IMR-90 (cell line): ENCODE results near the gene PAN3. TPM values are rescaled to one million over a fixed set of nuclear protein-coding genes. Genes with fewer than 3 reads are reported as not detected.

ENCODE experiments used
- ATAC-seq: fragments of 200-7000 bp; cut with Tn5 transposase; 2 replicates; pipeline ENCODE4 v1.9.1; 2020; ENCODE audit warnings: low read depth, mild to moderate bottlenecking, moderate library complexity
- BruUV-seq: library from RNA; stranded (reverse); fragments of 400-500 nt; replicated peaks from 2 replicates; lab custom pipeline; 2021; lab: Mats Ljungman, UMichigan
- CTCF ChIA-PET: fragments of 300-600 bp; formaldehyde crosslinking; extraction: SDS; loops from one replicate; lab custom pipeline; 2021; ENCODE audit warnings: antibody characterized with exemption; lab: Yijun Ruan, JAX
- POLR2A ChIA-PET: fragments of 300-600 bp; sonication (Branson Sonifier 250); formaldehyde crosslinking; loops from one replicate; lab custom pipeline; 2022; ENCODE audit warnings: antibody characterized with exemption; ENCODE audit not compliant: unreplicated experiment; lab: Charles Lee
- DNase-seq: peaks from one replicate; pipeline ENCODE4 v3.0.0; 2013
- H2AFZ ChIP-seq: replicated peaks from 2 replicates; pipeline ENCODE3; 2013; ENCODE audit warnings: low read length, mild to moderate bottlenecking; ENCODE audit not compliant: poor library complexity
- H2AK5ac ChIP-seq: 2 replicates; pipeline ENCODE4 v1.6.1; 2013; ENCODE audit warnings: low read depth, low read length, inconsistent platforms
- H2AK9ac ChIP-seq: replicated peaks from 2 replicates; pipeline ENCODE3; 2013; ENCODE audit warnings: mild to moderate bottlenecking, low read depth, low read length, moderate library complexity; ENCODE audit not compliant: poor library complexity
- H2BK120ac ChIP-seq: 2 replicates; pipeline ENCODE4 v1.6.1; 2013; ENCODE audit warnings: low read depth, low read length, inconsistent platforms
- H2BK15ac ChIP-seq: 3 replicates; pipeline ENCODE4 v1.6.1; 2013; ENCODE audit warnings: low read depth, low read length, inconsistent platforms
- H2BK20ac ChIP-seq: 2 replicates; pipeline ENCODE4 v1.6.1; 2013; ENCODE audit warnings: low read depth, mild to moderate bottlenecking, inconsistent platforms, low read length, moderate library complexity
- H2BK5ac ChIP-seq: 2 replicates; pipeline ENCODE4 v1.6.1; 2013; ENCODE audit warnings: mild to moderate bottlenecking, low read depth, low read length, inconsistent platforms; ENCODE audit not compliant: poor library complexity, severe bottlenecking
- H3K14ac ChIP-seq: replicated peaks from 2 replicates; pipeline ENCODE4 v1.6.1; 2013; ENCODE audit warnings: low read depth, low read length, inconsistent platforms
- H3K18ac ChIP-seq: 2 replicates; pipeline ENCODE4 v1.6.1; 2013; ENCODE audit warnings: low read depth, low read length, control low read depth
- H3K23ac ChIP-seq: 2 replicates; pipeline ENCODE4 v1.6.1; 2013; ENCODE audit warnings: low read depth, low read length, inconsistent platforms
- H3K27ac ChIP-seq: 2 replicates; pipeline ENCODE4 v1.5.1; 2013; ENCODE audit warnings: mild to moderate bottlenecking, control low read depth, low read length; ENCODE audit not compliant: insufficient read depth
- H3K27me3 ChIP-seq: 2 replicates; pipeline ENCODE4 v1.6.1; 2013; ENCODE audit warnings: low read length; ENCODE audit not compliant: control insufficient read depth, insufficient read depth
- H3K36me3 ChIP-seq: 2 replicates; pipeline ENCODE4 v1.6.1; 2013; ENCODE audit warnings: low read length, mixed read lengths; ENCODE audit not compliant: control insufficient read depth, insufficient read depth
- H3K4ac ChIP-seq: 2 replicates; pipeline ENCODE4 v1.6.1; 2013; ENCODE audit warnings: low read depth, low read length, inconsistent platforms
- H3K4me1 ChIP-seq: 2 replicates; pipeline ENCODE4 v1.6.1; 2013; ENCODE audit warnings: low read length, mixed read lengths; ENCODE audit not compliant: control insufficient read depth, insufficient read depth
- H3K4me2 ChIP-seq: 2 replicates; pipeline ENCODE4 v1.6.1; 2013; ENCODE audit warnings: low read depth, mild to moderate bottlenecking, control low read depth, low read length, moderate library complexity
- H3K4me3 ChIP-seq: 2 replicates; pipeline ENCODE4 v1.5.1; 2013; ENCODE audit warnings: low read depth, mild to moderate bottlenecking, control low read depth, low read length, moderate library complexity; ENCODE audit not compliant: insufficient read depth
- H3K56ac ChIP-seq: 2 replicates; pipeline ENCODE4 v1.6.1; 2013; ENCODE audit warnings: low read length, inconsistent platforms; ENCODE audit not compliant: insufficient read depth; ENCODE audit errors: extremely low read depth
- H3K79me1 ChIP-seq, 2 experiments: 2 replicates each; pipeline ENCODE4 v1.6.1; 2013; ENCODE audit warnings: low read length in 2 of 2, inconsistent platforms in 1 of 2, low read depth in 1 of 2
- H3K9ac ChIP-seq: 2 replicates; pipeline ENCODE4 v1.6.1; 2013; ENCODE audit warnings: low read depth, low read length, control low read depth
- H3K9me1 ChIP-seq: 2 replicates; pipeline ENCODE4 v1.6.1; 2013; ENCODE audit warnings: low read length, inconsistent platforms; ENCODE audit not compliant: insufficient read depth
- H3K9me3 ChIP-seq: 2 replicates; pipeline ENCODE4 v1.6.1; 2013; ENCODE audit warnings: low read length; ENCODE audit not compliant: control insufficient read depth, insufficient read depth
- H4K20me1 ChIP-seq: 2 replicates; pipeline ENCODE4 v1.6.1; 2013; ENCODE audit warnings: low read length, inconsistent platforms; ENCODE audit not compliant: insufficient read depth
- H4K5ac ChIP-seq: 2 replicates; pipeline ENCODE4 v1.6.1; 2013; ENCODE audit warnings: mild to moderate bottlenecking, low read depth, low read length, control low read depth
- H4K8ac ChIP-seq, 2 experiments: 2 replicates each; pipeline ENCODE4 v1.6.1; 2013; ENCODE audit warnings: low read depth in 2 of 2, low read length in 2 of 2, control low read depth in 1 of 2, inconsistent platforms in 1 of 2
- H4K91ac ChIP-seq: 2 replicates; pipeline ENCODE4 v1.6.1; 2013; ENCODE audit warnings: low read depth, low read length, inconsistent platforms; ENCODE audit not compliant: insufficient read depth
- BHLHE40 ChIP-seq: fragments of 150-350 bp; IDR thresholded peaks from 2 replicates; pipeline ENCODE4 v1.6.1; 2016; ENCODE audit warnings: mild to moderate bottlenecking, low read depth, low read length
- CEBPB ChIP-seq: IDR thresholded peaks from 2 replicates; pipeline ENCODE4 v1.6.1; 2012; ENCODE audit warnings: low read depth, low read length, improper control_type of control experiment
- FOS ChIP-seq: fragments of 150-350 bp; IDR thresholded peaks from 2 replicates; pipeline ENCODE4 v1.6.1; 2016; ENCODE audit warnings: low read depth, low read length
- MAFK ChIP-seq: IDR thresholded peaks from 2 replicates; pipeline ENCODE4 v1.6.1; 2012; ENCODE audit warnings: low read depth, low read length, improper control_type of control experiment
- MAZ ChIP-seq: IDR thresholded peaks from 2 replicates; pipeline ENCODE4 v1.6.1; 2012; ENCODE audit warnings: low read depth, mild to moderate bottlenecking, low read length, improper control_type of control experiment, moderate library complexity, borderline replicate concordance
- NFE2L2 ChIP-seq: fragments of 150-350 bp; IDR thresholded peaks from 2 replicates; pipeline ENCODE4 v1.6.1; 2016; ENCODE audit warnings: low read depth, mild to moderate bottlenecking, low read length
- POLR2A ChIP-seq: IDR thresholded peaks from 2 replicates; pipeline ENCODE4 v1.6.1; 2012; ENCODE audit warnings: mild to moderate bottlenecking, low read depth, low read length
- RCOR1 ChIP-seq: IDR thresholded peaks from 2 replicates; pipeline ENCODE4 v1.6.1; 2012; ENCODE audit warnings: mild to moderate bottlenecking, low read length, improper control_type of control experiment; ENCODE audit not compliant: insufficient replicate concordance
- RFX5 ChIP-seq: IDR thresholded peaks from 2 replicates; pipeline ENCODE4 v1.8.0; 2012; ENCODE audit warnings: low read depth, mild to moderate bottlenecking, low read length, moderate library complexity
- WGBS, 2 experiments: methylation state at CpG; one replicate each; pipeline versions ENCODE4 v1.1.5 to v1.1.7; 2013; ENCODE audit warnings: missing lambda C conversion rate in 2 of 2; ENCODE audit not compliant: insufficient read length in 1 of 2; ENCODE audit errors: extremely low coverage in 2 of 2; 5-methylcytosine and 5-hydroxymethylcytosine counted together
- dilution Hi-C: fragments of 300-500 bp; cut with HindIII; formaldehyde crosslinking; loops from one replicate; pipeline ENCODE4 v1.14.3; 2018; ENCODE audit warnings: low sequenced_read_pairs; ENCODE audit not compliant: unreplicated experiment
- in situ Hi-C: fragments of 300-500 bp; cut with MboI; formaldehyde crosslinking; loops from 3 replicates; pipeline ENCODE4 v1.14.3; 2019; ENCODE audit warnings: low sequenced_read_pairs, inconsistent platforms, mixed read lengths
- intact Hi-C: fragments of 100-400 bp; cut with micrococcal nuclease; formaldehyde crosslinking; loops from 2 replicates; pipeline ENCODE4 v1.10.0; 2022
- polyA plus RNA-seq, 3 experiments: library from polyadenylated mRNA; depleted of rRNA; stranded (reverse); fragments of >200 nt; gene quantifications; 2 replicates each; pipeline ENCODE4 v1.2.3, GENCODE V29; 2012; ENCODE audit warnings: low replicate concordance in 1 of 3
- total RNA-seq: library from RNA; depleted of rRNA; stranded (reverse); fragments of >200 nt; gene quantifications from 2 replicates; pipeline ENCODE4 v1.2.3, GENCODE V29; 2012
- TF ChIP-seq, protein P1 (sequence below): conservative IDR thresholded peaks from 2 replicates; pipeline ENCODE4 v1.5.1; 2012; ENCODE audit warnings: mild to moderate bottlenecking, low read depth, low read length, improper control_type of control experiment
- TF ChIP-seq, protein P2 (sequence below): fragments of 150-350 bp; IDR thresholded peaks from 2 replicates; pipeline ENCODE4 v1.6.1; 2016; ENCODE audit warnings: low read depth, mild to moderate bottlenecking, low read length, moderate library complexity, borderline replicate concordance
- TF ChIP-seq, protein P3 (sequence below): fragments of 150-350 bp; IDR thresholded peaks from 2 replicates; pipeline ENCODE4 v1.6.1; 2017; ENCODE audit warnings: mild to moderate bottlenecking, antibody characterized with exemption, low read length, low read depth

Gene PAN3
- total and polyA plus RNA-seq, 2 of the 4 experiments (the other 2 are of a cell fraction) = 6.6 to 15.1 TPM

DNA sequence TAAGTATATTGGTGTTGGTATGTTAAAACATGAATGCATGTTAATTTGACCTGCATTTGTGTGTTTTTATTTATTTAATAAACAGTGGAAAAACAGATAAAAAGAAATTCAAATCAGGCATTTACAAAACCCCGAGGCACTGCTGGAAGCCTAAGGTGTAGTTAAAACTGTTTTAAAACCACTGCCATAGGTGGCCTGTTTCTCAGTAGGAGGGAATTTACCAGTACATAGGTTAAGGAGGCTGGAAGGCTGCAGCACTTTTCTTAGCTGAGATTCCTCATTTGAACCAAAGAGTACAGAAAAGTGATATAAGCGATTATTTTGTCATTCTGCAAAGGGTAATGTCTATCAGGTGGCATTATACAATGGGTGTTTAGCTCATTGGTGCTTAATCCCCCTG lies 99.6 kb downstream of the PAN3 start:
- no peak overlapping the region for H3K27ac ChIP-seq
- dilution Hi-C loops (no loop called here), in situ Hi-C loops (no loop called here), intact Hi-C loops (no loop called here)
- WGBS, 2 experiments = no CpG with 5 or more reads among the region's 2 CpGs
- H4K91ac ChIP-seq = no peak overlapping the region
- DNase-seq (no peak), ATAC-seq (no peak)
- no peak overlapping the region for H4K5ac ChIP-seq
- no peak overlapping the region for H2BK20ac ChIP-seq
- TF ChIP-seq MAFK (no peak), RCOR1 (no peak), CEBPB (no peak), NFE2L2 (no peak), MAZ (no peak), BHLHE40 (no peak), FOS (no peak), POLR2A (no peak), RFX5 (no peak)
- TF ChIP-seq, protein P1, sequence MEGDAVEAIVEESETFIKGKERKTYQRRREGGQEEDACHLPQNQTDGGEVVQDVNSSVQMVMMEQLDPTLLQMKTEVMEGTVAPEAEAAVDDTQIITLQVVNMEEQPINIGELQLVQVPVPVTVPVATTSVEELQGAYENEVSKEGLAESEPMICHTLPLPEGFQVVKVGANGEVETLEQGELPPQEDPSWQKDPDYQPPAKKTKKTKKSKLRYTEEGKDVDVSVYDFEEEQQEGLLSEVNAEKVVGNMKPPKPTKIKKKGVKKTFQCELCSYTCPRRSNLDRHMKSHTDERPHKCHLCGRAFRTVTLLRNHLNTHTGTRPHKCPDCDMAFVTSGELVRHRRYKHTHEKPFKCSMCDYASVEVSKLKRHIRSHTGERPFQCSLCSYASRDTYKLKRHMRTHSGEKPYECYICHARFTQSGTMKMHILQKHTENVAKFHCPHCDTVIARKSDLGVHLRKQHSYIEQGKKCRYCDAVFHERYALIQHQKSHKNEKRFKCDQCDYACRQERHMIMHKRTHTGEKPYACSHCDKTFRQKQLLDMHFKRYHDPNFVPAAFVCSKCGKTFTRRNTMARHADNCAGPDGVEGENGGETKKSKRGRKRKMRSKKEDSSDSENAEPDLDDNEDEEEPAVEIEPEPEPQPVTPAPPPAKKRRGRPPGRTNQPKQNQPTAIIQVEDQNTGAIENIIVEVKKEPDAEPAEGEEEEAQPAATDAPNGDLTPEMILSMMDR = no peak
- TF ChIP-seq, protein P2, sequence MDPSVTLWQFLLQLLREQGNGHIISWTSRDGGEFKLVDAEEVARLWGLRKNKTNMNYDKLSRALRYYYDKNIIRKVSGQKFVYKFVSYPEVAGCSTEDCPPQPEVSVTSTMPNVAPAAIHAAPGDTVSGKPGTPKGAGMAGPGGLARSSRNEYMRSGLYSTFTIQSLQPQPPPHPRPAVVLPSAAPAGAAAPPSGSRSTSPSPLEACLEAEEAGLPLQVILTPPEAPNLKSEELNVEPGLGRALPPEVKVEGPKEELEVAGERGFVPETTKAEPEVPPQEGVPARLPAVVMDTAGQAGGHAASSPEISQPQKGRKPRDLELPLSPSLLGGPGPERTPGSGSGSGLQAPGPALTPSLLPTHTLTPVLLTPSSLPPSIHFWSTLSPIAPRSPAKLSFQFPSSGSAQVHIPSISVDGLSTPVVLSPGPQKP = no peak
- TF ChIP-seq, protein P3, sequence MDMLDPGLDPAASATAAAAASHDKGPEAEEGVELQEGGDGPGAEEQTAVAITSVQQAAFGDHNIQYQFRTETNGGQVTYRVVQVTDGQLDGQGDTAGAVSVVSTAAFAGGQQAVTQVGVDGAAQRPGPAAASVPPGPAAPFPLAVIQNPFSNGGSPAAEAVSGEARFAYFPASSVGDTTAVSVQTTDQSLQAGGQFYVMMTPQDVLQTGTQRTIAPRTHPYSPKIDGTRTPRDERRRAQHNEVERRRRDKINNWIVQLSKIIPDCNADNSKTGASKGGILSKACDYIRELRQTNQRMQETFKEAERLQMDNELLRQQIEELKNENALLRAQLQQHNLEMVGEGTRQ = no peak
- H3K27me3 ChIP-seq = no peaks in the 10 kb centered on the region
- no peaks in the 10 kb centered on the region for H3K9me1 ChIP-seq
- H3K36me3 ChIP-seq = peaks cover 5% of the 10 kb centered on the region; the same call in 1 of the 2 replicates
- BruUV-seq = no TSS peak
- ChIA-PET POLR2A (no interaction called here), CTCF (no interaction called here)
- peaks cover 0 to 12% of the 10 kb centered on the region in 2 experiments; a peak in 1 of 4 replicates for H3K79me1 ChIP-seq
- H2BK5ac ChIP-seq = no peak overlapping the region
- no peak overlapping the region for H3K4me3 ChIP-seq
- H2AFZ ChIP-seq = no peak overlapping the region
- no peaks in the 10 kb centered on the region; the same call in 1 of the 2 replicates for H4K20me1 ChIP-seq
- no peak overlapping the region for H4K8ac ChIP-seq
- no peak overlapping the region for H2AK5ac ChIP-seq
- no peak overlapping the region for H2BK120ac ChIP-seq
- H3K56ac ChIP-seq = no peak overlapping the region
- no peak overlapping the region for H2BK15ac ChIP-seq
- H3K4me2 ChIP-seq = no peak overlapping the region
- no peak overlapping the region for H3K9ac ChIP-seq
- no peak overlapping the region for H2AK9ac ChIP-seq
- no peaks in the 10 kb centered on the region for H3K4me1 ChIP-seq
- H3K9me3 ChIP-seq = no peaks in the 10 kb centered on the region
- H3K23ac ChIP-seq = no peak overlapping the region
- no peak overlapping the region for H3K14ac ChIP-seq
- H3K4ac ChIP-seq = no peak overlapping the region
- H3K18ac ChIP-seq = no peak overlapping the region
